GM19043 (cell line): ENCODE measurements around the gene SAPCD2.
"Not testable (repeated sequence)": the region's sequence is repeated elsewhere in the genome, so short reads cannot be mapped to it uniquely, and the experiment has no call there.

Experiments used
- ATAC-seq: cut with Tn5 transposase; IDR thresholded peaks from one replicate; pipeline ENCODE4 v1.9.1; 2021; ENCODE audit warnings: low read depth; ENCODE audit not compliant: unreplicated experiment

SAPCD2 gene

GRCh38 chr9:137034039-137034708, 36.2 kb downstream of the SAPCD2 start:
- ATAC-seq, result no peak

- not testable (repeated sequence) for ATAC-seq
Measured at GRCh38 chr9:137033481-137033880, 36.9 kb downstream of the SAPCD2 start.

- ATAC-seq, result no peak
Measured at GRCh38 chr9:137032858-137033257, 37.5 kb downstream of the SAPCD2 start.

GRCh38 chr9:137031904-137032640, 38.3 kb downstream of the SAPCD2 start, which contains the start of gene FUT7:
Gene FUT7 (minus strand): TSS chr9:137032088. CDS start chr9:137031991, 97 bp downstream.
- ATAC-seq, result no peak

- no peak for ATAC-seq
Measured at GRCh38 chr9:137030538-137031527, 39.5 kb downstream of the SAPCD2 start.

- no peak for ATAC-seq
Measured at GRCh38 chr9:137030006-137030405, 40.4 kb downstream of the SAPCD2 start.

- ATAC-seq, result no peak
Measured at GRCh38 chr9:137029058-137029936, 41.1 kb downstream of the SAPCD2 start.

GRCh38 chr9:137028263-137029057, 41.9 kb downstream of the SAPCD2 start:
- ATAC-seq, result no peak

GRCh38 chr9:137027369-137028262, 42.7 kb downstream of the SAPCD2 start, which contains the start of gene ABCA2:
Gene ABCA2 (minus strand): TSS chr9:137028237. CDS start chr9:137028140, 97 bp downstream.
- no peak for ATAC-seq

GRCh38 chr9:137026828-137027227, 43.5 kb downstream of the SAPCD2 start:
- no peak for ATAC-seq

- ATAC-seq, result no peak
Measured at GRCh38 chr9:137026384-137026783, 44.0 kb downstream of the SAPCD2 start.

- ATAC-seq, result no peak
Measured at GRCh38 chr9:137025517-137025966, 44.8 kb downstream of the SAPCD2 start.

- ATAC-seq, result no peak
Measured at GRCh38 chr9:137023583-137023991, 46.8 kb downstream of the SAPCD2 start.

- no peak for ATAC-seq
Measured at GRCh38 chr9:137023157-137023556, 47.2 kb downstream of the SAPCD2 start.

GRCh38 chr9:137022662-137023008, 47.7 kb downstream of the SAPCD2 start:
- ATAC-seq, result no peak

- no peak for ATAC-seq
Measured at GRCh38 chr9:137021979-137022661, 48.2 kb downstream of the SAPCD2 start.

GRCh38 chr9:137021568-137021978, 48.8 kb downstream of the SAPCD2 start:
- ATAC-seq, result no peak
